Sigmoid colon (tissue), 4 donors: Measurements from ENCODE around the gene HERC4.

Experiments used
- CTCF ChIP-seq, 4 experiments: fragments of 450-650 bp in 3 of 4; fragments of 200-600 bp in 1 of 4; IDR thresholded peaks; one replicate each; pipeline ENCODE4 v1.5.1; 2016 to 2019; ENCODE audit warnings: antibody characterized with exemption in 4 of 4, mild to moderate bottlenecking in 3 of 4, moderate library complexity in 2 of 4
- EP300 ChIP-seq, 4 donors: sonication (generic); formaldehyde crosslinking; IDR thresholded peaks; one replicate each; pipeline ENCODE4 v1.6.1; 2017; ENCODE audit warnings: antibody characterized with exemption in 4 of 4
- POLR2A ChIP-seq, 2 donors: fragments of 450-650 bp; IDR thresholded peaks; one replicate each; pipeline ENCODE4 v1.6.1; 2016; ENCODE audit warnings: antibody characterized with exemption in 2 of 2, mild to moderate bottlenecking in 2 of 2, moderate library complexity in 2 of 2
- POLR2AphosphoS5 ChIP-seq, 4 donors: sonication (generic); formaldehyde crosslinking; IDR thresholded peaks; one replicate each; pipeline ENCODE4 v1.6.1; 2017; ENCODE audit warnings: antibody characterized with exemption in 4 of 4

- TF ChIP-seq POLR2A (IDR thresholded peaks at IDR 0.05) (no peak), POLR2AphosphoS5 (IDR thresholded peaks at IDR 0.05) (no peak), CTCF (IDR thresholded peaks at IDR 0.05) (no peak), EP300 (IDR thresholded peaks at IDR 0.05) (no peak)
Observed at GRCh38 chr10:68083953-68084352, 8.9 kb upstream of the HERC4 start.
